Prostate gland (tissue), 2 donors: ENCODE data around the gene MREG. TPM values are rescaled to one million over a fixed set of nuclear protein-coding genes. Genes with fewer than 3 reads are reported as not detected.

Experiments
- DNase-seq: peaks from one replicate; pipeline ENCODE4 v3.0.0-alpha.2; 2019; ENCODE audit warnings: low spot score
- H3K27ac ChIP-seq, 2 donors: fragments of 200-600 bp; sonication (generic); 2 replicates each; pipeline ENCODE4 v1.5.1; 2017 to 2019
- H3K27me3 ChIP-seq: fragments of 200-600 bp; sonication (generic); replicated peaks from 2 replicates; pipeline ENCODE4 v1.5.1; 2019; ENCODE audit not compliant: insufficient read depth
- H3K36me3 ChIP-seq, 2 donors: fragments of 200-600 bp; sonication (generic); 1 replicate in 1 of 2; 2 replicates in 1 of 2; pipeline versions ENCODE4 v1.5.1 to v1.8.1; 2017 to 2019
- H3K4me1 ChIP-seq: fragments of 200-600 bp; sonication (generic); replicated peaks from 2 replicates; pipeline ENCODE4 v1.5.1; 2019
- H3K4me3 ChIP-seq, 2 donors: fragments of 200-600 bp; sonication (generic); 2 replicates each; pipeline ENCODE4 v1.5.1; 2017 to 2019
- H3K9me3 ChIP-seq: fragments of 200-600 bp; sonication (generic); 2 replicates; pipeline ENCODE4 v1.5.1; 2017
- POLR2A ChIP-seq: fragments of 450-650 bp; IDR thresholded peaks from one replicate; pipeline ENCODE4 v1.6.1; 2016; ENCODE audit warnings: antibody characterized with exemption, mild to moderate bottlenecking
- POLR2AphosphoS5 ChIP-seq: sonication (generic); formaldehyde crosslinking; IDR thresholded peaks from one replicate; pipeline ENCODE4 v1.6.1; 2017; ENCODE audit warnings: antibody characterized with exemption
- WGBS: methylation state at CpG from one replicate; pipeline ENCODE4 v1.1.5; 2018; 5-methylcytosine and 5-hydroxymethylcytosine counted together
- intact Hi-C: fragments of 100-400 bp; cut with DNase I; formaldehyde crosslinking; loops from one replicate; pipeline ENCODE4 v1.14.2; 2022
- total RNA-seq, 2 donors: library from RNA; depleted of rRNA; stranded (reverse); fragments of >200 nt; gene quantifications; one replicate each; pipeline ENCODE4 v1.1.0, GENCODE V29; 2016
- TF ChIP-seq, protein P1 (sequence below), 4 experiments: fragments of 200-600 bp in 2 of 4; fragments of 450-650 bp in 2 of 4; sonication (generic) in 2 of 4; IDR thresholded peaks; 1 replicate in 3 of 4; 2 replicates in 1 of 4; pipeline ENCODE4 v1.5.1; 2016 to 2019; ENCODE audit warnings: antibody characterized with exemption in 4 of 4, mild to moderate bottlenecking in 2 of 4, moderate library complexity in 2 of 4

MREG gene
- total RNA-seq, 2 donors from 2014 or later = 9.0 to 9.5 TPM

DNA sequence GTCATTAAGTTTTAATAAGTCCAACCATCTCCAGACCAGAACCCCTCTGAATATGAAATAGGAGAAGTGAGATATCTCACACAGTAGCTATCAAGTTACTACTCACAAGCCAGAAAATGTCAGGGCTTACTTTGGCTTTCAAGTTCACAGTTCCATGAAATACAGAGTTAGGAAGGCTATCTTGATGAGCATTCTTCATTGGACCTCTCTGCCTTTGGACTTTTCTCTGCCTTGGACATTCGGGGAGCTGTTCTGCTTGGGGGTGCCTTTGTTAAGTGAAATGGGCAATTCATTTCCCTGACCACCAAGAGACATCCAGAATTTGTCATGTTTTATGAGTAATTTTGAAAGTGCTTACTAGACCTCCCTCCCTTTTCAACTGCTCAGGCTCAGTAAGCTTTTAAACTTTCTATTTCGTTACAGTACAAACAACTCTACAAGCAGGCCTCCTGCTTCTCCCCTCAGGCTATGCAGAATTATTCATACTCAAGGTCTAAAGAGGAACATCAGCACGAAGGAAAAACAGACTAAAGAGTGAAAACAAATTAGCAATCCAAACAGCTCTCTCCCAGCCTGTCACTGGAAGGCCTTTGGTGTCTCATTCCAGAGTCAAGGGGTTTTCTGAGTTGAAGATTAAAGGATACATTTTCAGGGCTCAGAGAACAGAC, 95.3 kb downstream of the MREG start:
- no peaks in the 10 kb centered on the region for H3K9me3 ChIP-seq
- H3K4me1 ChIP-seq = no peaks in the 10 kb centered on the region
- no peaks in the 10 kb centered on the region for H3K27me3 ChIP-seq
- no peak for TF ChIP-seq POLR2AphosphoS5
- no peak for TF ChIP-seq POLR2A
- TF ChIP-seq, protein P1, sequence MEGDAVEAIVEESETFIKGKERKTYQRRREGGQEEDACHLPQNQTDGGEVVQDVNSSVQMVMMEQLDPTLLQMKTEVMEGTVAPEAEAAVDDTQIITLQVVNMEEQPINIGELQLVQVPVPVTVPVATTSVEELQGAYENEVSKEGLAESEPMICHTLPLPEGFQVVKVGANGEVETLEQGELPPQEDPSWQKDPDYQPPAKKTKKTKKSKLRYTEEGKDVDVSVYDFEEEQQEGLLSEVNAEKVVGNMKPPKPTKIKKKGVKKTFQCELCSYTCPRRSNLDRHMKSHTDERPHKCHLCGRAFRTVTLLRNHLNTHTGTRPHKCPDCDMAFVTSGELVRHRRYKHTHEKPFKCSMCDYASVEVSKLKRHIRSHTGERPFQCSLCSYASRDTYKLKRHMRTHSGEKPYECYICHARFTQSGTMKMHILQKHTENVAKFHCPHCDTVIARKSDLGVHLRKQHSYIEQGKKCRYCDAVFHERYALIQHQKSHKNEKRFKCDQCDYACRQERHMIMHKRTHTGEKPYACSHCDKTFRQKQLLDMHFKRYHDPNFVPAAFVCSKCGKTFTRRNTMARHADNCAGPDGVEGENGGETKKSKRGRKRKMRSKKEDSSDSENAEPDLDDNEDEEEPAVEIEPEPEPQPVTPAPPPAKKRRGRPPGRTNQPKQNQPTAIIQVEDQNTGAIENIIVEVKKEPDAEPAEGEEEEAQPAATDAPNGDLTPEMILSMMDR (IDR thresholded peaks at IDR 0.05) = no peak
- WGBS = 14% methylated on average over 3 of the region's 3 CpGs
- H3K27ac ChIP-seq = no peak overlapping the region
- intact Hi-C loops = loop anchor here (10.0 kb wide), 3 partner anchors 93 to 603 kb away; partner anchors contain the start of gene ATIC
- DNase-seq = no peak
- no peak overlapping the region for H3K4me3 ChIP-seq
- no peaks in the 10 kb centered on the region for H3K36me3 ChIP-seq

DNA sequence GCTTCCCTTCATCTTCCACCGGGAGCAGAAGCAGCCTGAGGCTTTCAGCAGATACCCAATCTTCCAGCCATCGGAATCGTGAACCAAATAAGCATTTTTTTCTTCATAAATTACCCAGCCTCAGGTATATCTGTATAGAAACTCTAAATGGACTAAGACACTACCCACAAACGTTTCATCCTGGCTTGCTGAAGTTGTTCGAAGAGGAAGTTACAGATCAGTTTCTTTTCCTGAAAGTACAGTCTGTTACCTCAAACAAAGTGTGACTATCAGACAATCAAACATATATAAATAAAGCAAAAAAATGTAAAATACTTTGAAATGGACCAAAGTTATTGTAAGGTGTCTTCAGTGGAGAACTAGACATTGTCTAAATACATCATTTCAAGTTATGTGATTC, 97.9 kb downstream of the MREG start:
- intact Hi-C loops = loop anchor here (10.0 kb wide), 3 partner anchors 91 to 601 kb away; partner anchors contain the start of gene ATIC
- TF ChIP-seq POLR2A (no peak), POLR2AphosphoS5 (no peak)
- TF ChIP-seq, protein P1 (IDR thresholded peaks at IDR 0.05) = no peak
- no peak for DNase-seq
- Histone ChIP-seq H3K27me3 (no peaks in the 10 kb centered on the region), H3K9me3 (no peaks in the 10 kb centered on the region), H3K27ac (no peak overlapping the region), H3K4me1 (no peaks in the 10 kb centered on the region), H3K36me3 (no peaks in the 10 kb centered on the region), H3K4me3 (no peak overlapping the region)
- 81% methylated on average over 5 of the region's 5 CpGs for WGBS

DNA sequence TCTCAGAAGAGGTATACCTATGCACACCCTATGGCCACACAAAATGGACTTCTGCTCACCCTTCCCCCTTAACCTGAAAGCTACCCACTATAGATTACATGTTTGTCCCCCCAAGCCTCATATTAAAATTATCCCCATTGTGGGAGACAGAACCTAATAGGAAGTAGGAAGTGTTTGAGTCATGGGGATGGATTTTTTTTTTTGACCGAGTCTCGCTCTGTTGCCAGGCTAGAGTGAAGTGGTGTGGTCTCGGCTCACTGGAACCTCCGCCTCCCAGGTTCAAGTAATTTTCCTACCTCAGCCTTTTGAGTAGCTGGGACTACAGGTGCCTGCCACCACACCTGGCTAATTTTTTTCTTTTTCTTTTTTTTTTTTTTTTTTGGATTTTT, 98.6 kb downstream of the MREG start:
- DNase-seq = no peak
- Histone ChIP-seq H3K4me3 (no peak overlapping the region), H3K4me1 (no peaks in the 10 kb centered on the region), H3K27me3 (no peaks in the 10 kb centered on the region), H3K9me3 (no peaks in the 10 kb centered on the region), H3K36me3 (no peaks in the 10 kb centered on the region), H3K27ac (no peak overlapping the region)
- WGBS = 95% methylated on average over 4 of the region's 4 CpGs
- intact Hi-C loops = loop anchor here (10.0 kb wide), 3 partner anchors 90 to 600 kb away; partner anchors contain the start of gene ATIC
- TF ChIP-seq POLR2A = no peak

DNA sequence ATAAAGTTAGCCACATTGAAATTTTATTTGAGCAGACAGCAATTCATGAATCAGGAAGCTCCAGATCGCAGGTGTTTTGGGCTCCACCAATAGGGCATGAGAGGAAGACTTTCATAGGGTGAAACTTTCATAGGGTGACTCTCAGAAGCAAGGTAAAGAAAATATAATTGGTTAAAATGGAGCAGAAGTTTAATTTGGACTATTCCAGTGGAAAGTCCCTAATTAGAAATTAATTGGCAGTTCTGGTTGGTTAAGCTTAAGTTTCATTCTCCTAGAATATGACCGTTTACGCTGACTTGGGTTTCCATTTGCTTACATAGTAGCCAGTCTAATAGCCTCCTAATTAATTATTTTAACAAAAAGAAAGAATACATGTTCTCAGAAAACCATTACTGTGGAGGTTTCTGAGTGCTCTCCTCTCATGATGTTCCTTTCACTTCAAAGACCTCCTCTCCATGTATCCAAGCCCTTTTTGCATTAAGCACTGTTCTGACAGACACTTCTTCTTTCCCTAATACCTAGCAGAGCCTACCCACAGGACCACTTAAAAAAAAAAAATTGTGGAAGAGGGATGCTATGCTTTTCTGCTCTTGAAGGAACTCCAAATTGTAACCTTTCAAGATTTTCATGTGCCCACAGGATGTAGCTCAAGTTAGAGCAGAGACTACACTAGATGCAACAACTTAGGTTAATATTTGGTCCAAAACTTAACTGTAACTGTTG, 99.1 kb downstream of the MREG start:
- Histone ChIP-seq H3K36me3 (no peaks in the 10 kb centered on the region), H3K27ac (no peak overlapping the region), H3K4me3 (no peak overlapping the region), H3K4me1 (no peaks in the 10 kb centered on the region), H3K27me3 (no peaks in the 10 kb centered on the region), H3K9me3 (no peaks in the 10 kb centered on the region)
- no peak for DNase-seq
- intact Hi-C loops = loop anchor here (10.0 kb wide), 3 partner anchors 89 to 599 kb away; partner anchors contain the start of gene ATIC
- 93% methylated on average over 3 of the region's 3 CpGs for WGBS
- no peak for TF ChIP-seq POLR2AphosphoS5
- TF ChIP-seq, protein P1 (IDR thresholded peaks at IDR 0.05) = no peak
- TF ChIP-seq POLR2A = no peak

DNA sequence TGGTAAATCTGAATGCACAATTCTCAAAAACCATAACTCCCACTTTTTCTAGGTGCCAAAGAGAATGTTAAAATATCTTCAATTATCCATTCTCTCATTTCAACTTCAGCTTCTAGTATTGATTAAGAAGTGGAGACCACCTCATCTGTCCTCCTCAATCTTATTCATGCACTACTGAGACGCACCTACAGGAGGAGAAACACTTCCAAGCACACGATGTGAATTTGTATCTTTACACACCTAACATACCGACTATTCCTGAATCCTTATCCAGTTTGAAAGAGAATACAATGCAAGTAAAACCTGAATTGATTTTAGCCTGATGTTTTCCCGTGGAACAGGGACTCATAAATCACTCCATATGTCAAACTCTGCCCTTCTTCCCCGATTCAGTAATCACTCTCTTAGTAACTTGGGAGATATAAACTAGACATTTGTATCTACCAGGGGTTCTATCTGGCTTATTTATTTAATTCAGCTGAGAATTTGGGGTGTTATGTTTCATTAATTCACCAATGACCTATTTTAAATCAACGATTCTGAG, 101.0 kb downstream of the MREG start:
- no peaks in the 10 kb centered on the region for H3K36me3 ChIP-seq
- no peaks in the 10 kb centered on the region for H3K27me3 ChIP-seq
- no peak for DNase-seq
- TF ChIP-seq POLR2A = no peak
- TF ChIP-seq, protein P1 (IDR thresholded peaks at IDR 0.05) = no peak
- no peak for TF ChIP-seq POLR2AphosphoS5
- no peak overlapping the region for H3K4me3 ChIP-seq
- no peak overlapping the region for H3K27ac ChIP-seq
- no peaks in the 10 kb centered on the region for H3K4me1 ChIP-seq
- WGBS = 57% methylated on average over 6 of the region's 6 CpGs
- intact Hi-C loops = loop anchor here (10.0 kb wide), 3 partner anchors 88 to 598 kb away; partner anchors contain the start of gene ATIC
- H3K9me3 ChIP-seq = no peaks in the 10 kb centered on the region
